Parathyroid adenoma (tissue), 2 donors: ENCODE results near the gene OR13J1.

Experiments used
- H2AFZ ChIP-seq: fragments of 300-600 bp; sonication (generic); one replicate; pipeline ENCODE4 v1.7.0; 2017; ENCODE audit warnings: antibody characterized with exemption, mild to moderate bottlenecking
- H3K27ac ChIP-seq: fragments of 300-600 bp; sonication (generic); one replicate; pipeline ENCODE4 v1.7.0; 2017
- H3K27me3 ChIP-seq: fragments of 300-600 bp; sonication (generic); one replicate; pipeline ENCODE4 v1.7.0; 2017; ENCODE audit warnings: low read length; ENCODE audit not compliant: control insufficient read depth, insufficient read depth
- H3K36me3 ChIP-seq: fragments of 300-600 bp; sonication (generic); one replicate; pipeline ENCODE4 v1.7.0; 2017; ENCODE audit warnings: low read length; ENCODE audit not compliant: control insufficient read depth, insufficient read depth
- H3K4me1 ChIP-seq: fragments of 300-600 bp; sonication (generic); one replicate; pipeline ENCODE4 v1.7.0; 2017; ENCODE audit warnings: control low read depth
- H3K4me2 ChIP-seq: fragments of 300-600 bp; sonication (generic); one replicate; pipeline ENCODE4 v1.7.0; 2017; ENCODE audit warnings: low read length
- H3K4me3 ChIP-seq: fragments of 300-600 bp; sonication (generic); one replicate; pipeline ENCODE4 v1.7.0; 2017; ENCODE audit warnings: low read depth, low read length
- H3K79me2 ChIP-seq: fragments of 300-600 bp; sonication (generic); one replicate; pipeline ENCODE4 v1.7.0; 2017; ENCODE audit warnings: control low read depth
- H3K9ac ChIP-seq: fragments of 300-600 bp; sonication (generic); one replicate; pipeline ENCODE4 v1.7.0; 2017; ENCODE audit warnings: mild to moderate bottlenecking
- H3K9me3 ChIP-seq: fragments of 300-600 bp; sonication (generic); one replicate; pipeline ENCODE4 v1.7.0; 2017; ENCODE audit warnings: low read length; ENCODE audit not compliant: control insufficient read depth
- CTCF ChIP-seq: fragments of 300-600 bp; sonication (generic); IDR thresholded peaks from one replicate; pipeline ENCODE4 v1.7.0; 2017; ENCODE audit warnings: antibody characterized with exemption, mild to moderate bottlenecking
- donor health status: primary hyperparathyroidism.

Gene OR13J1

GRCh38 chr9:35835216-35835632 lies 35.0 kb downstream of the OR13J1 start:
- Histone ChIP-seq H3K27me3 (no peaks in the 10 kb centered on the region), H3K4me1 (peaks cover 6% of the 10 kb centered on the region), H3K79me2 (no peaks in the 10 kb centered on the region), H3K36me3 (no peaks in the 10 kb centered on the region), H3K9ac (no peak overlapping the region), H2AFZ (no peak overlapping the region), H3K27ac (no peak overlapping the region), H3K4me3 (no peak overlapping the region), H3K9me3 (no peaks in the 10 kb centered on the region), H3K4me2 (no peak overlapping the region)
- TF ChIP-seq CTCF = peak; percentile 25

- Histone ChIP-seq H3K4me2 (no peak overlapping the region), H3K4me1 (peaks cover 8% of the 10 kb centered on the region), H3K36me3 (no peaks in the 10 kb centered on the region), H3K4me3 (no peak overlapping the region), H3K27me3 (no peaks in the 10 kb centered on the region), H3K9ac (no peak overlapping the region), H3K27ac (no peak overlapping the region), H2AFZ (no peak overlapping the region), H3K9me3 (no peaks in the 10 kb centered on the region), H3K79me2 (peaks cover 3% of the 10 kb centered on the region)
- no peak for TF ChIP-seq CTCF
These were observed 35.7 kb downstream of the OR13J1 start for GRCh38 chr9:35834260-35835215.

- Histone ChIP-seq H2AFZ (no peak overlapping the region), H3K4me2 (peak overlapping the region; percentile 32), H3K27me3 (no peaks in the 10 kb centered on the region), H3K36me3 (no peaks in the 10 kb centered on the region), H3K4me3 (no peak overlapping the region), H3K79me2 (peaks cover 3% of the 10 kb centered on the region), H3K27ac (no peak overlapping the region), H3K4me1 (peaks cover 8% of the 10 kb centered on the region), H3K9me3 (no peaks in the 10 kb centered on the region), H3K9ac (no peak overlapping the region)
- TF ChIP-seq CTCF = no peak
These were observed 37.4 kb downstream of the OR13J1 start for GRCh38 chr9:35832814-35833213.

- Histone ChIP-seq H3K9ac (no peak overlapping the region), H3K27me3 (no peaks in the 10 kb centered on the region), H3K4me1 (peaks cover 8% of the 10 kb centered on the region), H3K27ac (no peak overlapping the region), H3K9me3 (no peaks in the 10 kb centered on the region), H2AFZ (no peak overlapping the region), H3K79me2 (peaks cover 3% of the 10 kb centered on the region), H3K4me2 (no peak overlapping the region), H3K4me3 (no peak overlapping the region), H3K36me3 (no peaks in the 10 kb centered on the region)
- TF ChIP-seq CTCF = no peak
These were observed 39.2 kb downstream of the OR13J1 start for GRCh38 chr9:35831040-35831439.

GRCh38 chr9:35829764-35830096 lies 40.5 kb downstream of the OR13J1 start:
- no peak for TF ChIP-seq CTCF

More at GRCh38 chr9:35829764-35830096, 40.5 kb downstream of the OR13J1 start:
- Histone ChIP-seq H3K4me1 (peaks cover 8% of the 10 kb centered on the region), H2AFZ (peak overlapping the region; percentile 83), H3K36me3 (no peaks in the 10 kb centered on the region), H3K4me2 (peak overlapping the region; percentile 100), H3K27ac (peak overlapping the region; percentile 64), H3K9me3 (no peaks in the 10 kb centered on the region), H3K27me3 (no peaks in the 10 kb centered on the region), H3K9ac (peak overlapping the region; percentile 67), H3K4me3 (peak overlapping the region; percentile 77), H3K79me2 (peaks cover 3% of the 10 kb centered on the region)
